A549 (cell line): Measurements from ENCODE around the gene SMR3B. TPM values are rescaled to one million over a fixed set of nuclear protein-coding genes. Genes with fewer than 3 reads are reported as not detected.

Experiments used
- ATAC-seq, 2 experiments: fragments of 200-7000 bp in 1 of 2; fragments of >200 bp in 1 of 2; cut with Nextera tagmentation in 1 of 2; cut with Tn5 transposase in 1 of 2; 3 replicates each; pipeline versions ENCODE4 v1.8.0 to v1.9.1; 2018 to 2020; ENCODE audit warnings: mild to moderate bottlenecking in 1 of 2, moderate library complexity in 1 of 2
- CTCF ChIA-PET: fragments of 300-600 bp; sonication (Branson Sonifier 250); formaldehyde crosslinking; extraction: SDS; loops from one replicate; lab custom pipeline; 2021; ENCODE audit warnings: antibody characterized with exemption, inconsistent platforms; lab: Yijun Ruan, JAX
- POLR2A ChIA-PET: fragments of 350-600 bp; formaldehyde crosslinking; extraction: SDS; loops from one replicate; lab custom pipeline; 2021; ENCODE audit warnings: antibody characterized with exemption, inconsistent platforms; lab: Yijun Ruan, JAX
- DNase-seq, 2 experiments: peaks; one replicate each; pipeline versions ENCODE4 v3.0.0 to v3.0.0-alpha.2; 2011 to 2016; ENCODE audit warnings: low read depth in 1 of 2, low spot score in 1 of 2
- FAIRE-seq: peaks from 2 replicates; lab custom pipeline; 2011; peaks lifted over from hg19 to GRCh38; lab: Jason Lieb, UNC
- H3K27ac ChIP-seq, 2 experiments: fragments of >200 bp; sonication (Bioruptor Twin); formaldehyde crosslinking; 3 replicates each; pipeline ENCODE4 v1.5.1; 2016 to 2017
- H3K4me1 ChIP-seq: fragments of >200 bp; sonication (Bioruptor Twin); formaldehyde crosslinking; 3 replicates; pipeline ENCODE4 v1.6.1; 2016
- H3K4me2 ChIP-seq: fragments of >200 bp; sonication (Bioruptor Twin); formaldehyde crosslinking; 3 replicates; pipeline ENCODE4 v1.6.1; 2016
- H3K4me3 ChIP-seq: fragments of >200 bp; sonication (Bioruptor Twin); formaldehyde crosslinking; 3 replicates; pipeline ENCODE4 v1.5.1; 2016
- H3K9me3 ChIP-seq: fragments of >200 bp; sonication (Bioruptor Twin); formaldehyde crosslinking; 3 replicates; pipeline ENCODE4 v1.6.1; 2016
- ATOH8 ChIP-seq: fragments of 250-450 bp; sonication (Bioruptor Pico); IDR thresholded peaks from 2 replicates; pipeline ENCODE4 v1.5.0; 2020; ENCODE audit warnings: low read depth, mild to moderate bottlenecking, moderate library complexity
- BCL3 ChIP-seq: fragments of >200 bp; sonication (Bioruptor Twin); formaldehyde crosslinking; IDR thresholded peaks from 3 replicates; pipeline ENCODE4 v1.6.1; 2016
- CEBPB ChIP-seq, 2 experiments: fragments of >200 bp in 1 of 2; sonication (Bioruptor Twin) in 1 of 2; formaldehyde crosslinking in 1 of 2; IDR thresholded peaks; 2 replicates each; pipeline ENCODE4 v1.6.1; 2012 to 2016
- CHD2 ChIP-seq: fragments of 150-350 bp; IDR thresholded peaks from 2 replicates; pipeline ENCODE4 v1.6.1; 2014; ENCODE audit warnings: low read length; ENCODE audit not compliant: partially characterized antibody
- CTCF ChIP-seq: fragments of >200 bp; sonication (Bioruptor Twin); formaldehyde crosslinking; IDR thresholded peaks from 3 replicates; pipeline ENCODE4 v1.5.1; 2016
- EHF ChIP-seq: fragments of 250-450 bp; sonication (Bioruptor Pico); IDR thresholded peaks from 2 replicates; pipeline ENCODE4 v1.5.0; 2020; ENCODE audit warnings: mild to moderate bottlenecking
- EHMT2 ChIP-seq: fragments of 200-600 bp; sonication (generic); IDR thresholded peaks from 2 replicates; pipeline ENCODE4 v1.6.1; 2016; ENCODE audit warnings: antibody characterized with exemption, low read depth, mild to moderate bottlenecking, moderate library complexity
- EP300 ChIP-seq, 2 experiments: fragments of >200 bp; sonication (Bioruptor Twin); formaldehyde crosslinking; IDR thresholded peaks; 2 replicates in 1 of 2; 3 replicates in 1 of 2; pipeline ENCODE4 v1.6.1; 2016 to 2017
- ESRRA ChIP-seq: fragments of 150-350 bp; IDR thresholded peaks from 2 replicates; pipeline ENCODE4 v1.6.1; 2014; ENCODE audit warnings: mild to moderate bottlenecking, low read length, borderline replicate concordance
- FOXS1 ChIP-seq: fragments of 250-450 bp; sonication (Bioruptor Pico); IDR thresholded peaks from 2 replicates; pipeline ENCODE4 v1.5.0; 2020; ENCODE audit warnings: mild to moderate bottlenecking, moderate library complexity
- HES2 ChIP-seq: fragments of >200 bp; sonication (Bioruptor Twin); formaldehyde crosslinking; IDR thresholded peaks from 2 replicates; pipeline ENCODE4 v1.6.1; 2016
- HEYL ChIP-seq: fragments of 250-450 bp; sonication (Bioruptor Pico); IDR thresholded peaks from 2 replicates; pipeline ENCODE4 v1.8.0; 2021; ENCODE audit warnings: mild to moderate bottlenecking, moderate library complexity
- HMGXB4 ChIP-seq: fragments of 250-450 bp; sonication (Bioruptor Pico); IDR thresholded peaks from 2 replicates; pipeline ENCODE4 v1.5.0; 2021; ENCODE audit warnings: mild to moderate bottlenecking, moderate library complexity, borderline replicate concordance
- HOXA7 ChIP-seq: fragments of 250-450 bp; sonication (Bioruptor Pico); IDR thresholded peaks from 2 replicates; pipeline ENCODE4 v1.5.0; 2020; ENCODE audit warnings: mild to moderate bottlenecking, moderate library complexity
- JUN ChIP-seq, 2 experiments: fragments of >200 bp; sonication (Bioruptor Twin); formaldehyde crosslinking; IDR thresholded peaks; 2 replicates in 1 of 2; 3 replicates in 1 of 2; pipeline ENCODE4 v1.6.1; 2016 to 2017
- KDM5A ChIP-seq: fragments of 200-600 bp; sonication (generic); IDR thresholded peaks from 2 replicates; pipeline ENCODE4 v1.6.1; 2016; ENCODE audit warnings: antibody characterized with exemption, mild to moderate bottlenecking
- MAZ ChIP-seq: fragments of 150-350 bp; IDR thresholded peaks from 2 replicates; pipeline ENCODE4 v1.6.1; 2014; ENCODE audit warnings: antibody characterized with exemption, low read depth, low read length, borderline replicate concordance
- NFE2L2 ChIP-seq: fragments of 150-350 bp; conservative IDR thresholded peaks from 2 replicates; pipeline ENCODE4 v1.6.1; 2014; ENCODE audit warnings: low read length
- NR3C1 ChIP-seq: fragments of >200 bp; sonication (Bioruptor Twin); formaldehyde crosslinking; IDR thresholded peaks from 3 replicates; pipeline ENCODE4 v1.6.1; 2017
- PBX3 ChIP-seq: IDR thresholded peaks from 2 replicates; pipeline ENCODE4 v1.6.1; 2012
- PHF8 ChIP-seq: fragments of 200-600 bp; sonication (generic); IDR thresholded peaks from 2 replicates; pipeline ENCODE4 v1.6.1; 2016; ENCODE audit warnings: low read depth, mild to moderate bottlenecking, antibody characterized with exemption, moderate library complexity, borderline replicate concordance
- RAD21 ChIP-seq, 2 experiments: fragments of >200 bp in 1 of 2; sonication (Bioruptor Twin) in 1 of 2; formaldehyde crosslinking in 1 of 2; IDR thresholded peaks in 1 of 2; conservative IDR thresholded peaks in 1 of 2; 2 replicates in 1 of 2; 3 replicates in 1 of 2; pipeline ENCODE4 v1.6.1; 2012 to 2018; ENCODE audit warnings: inconsistent platforms in 1 of 2
- RCOR1 ChIP-seq: fragments of 150-350 bp; IDR thresholded peaks from 2 replicates; pipeline ENCODE4 v1.6.1; 2014; ENCODE audit warnings: antibody characterized with exemption, low read length, low read depth
- SMC3 ChIP-seq: fragments of >200 bp; sonication (Bioruptor Twin); formaldehyde crosslinking; IDR thresholded peaks from 3 replicates; pipeline ENCODE4 v1.6.1; 2018; ENCODE audit warnings: inconsistent platforms
- TFCP2L1 ChIP-seq: fragments of 250-450 bp; sonication (Bioruptor Pico); IDR thresholded peaks from 2 replicates; pipeline ENCODE4 v1.5.0; 2021; ENCODE audit warnings: mild to moderate bottlenecking
- TP53 ChIP-seq: fragments of 250-450 bp; sonication (Bioruptor Pico); IDR thresholded peaks from 2 replicates; pipeline ENCODE4 v1.5.0; 2021; ENCODE audit warnings: mild to moderate bottlenecking, moderate library complexity
- ZC3H11A ChIP-seq: fragments of 450-650 bp; IDR thresholded peaks from 2 replicates; pipeline ENCODE4 v1.6.1; 2014; ENCODE audit warnings: antibody characterized with exemption, mild to moderate bottlenecking
- ZFP36 ChIP-seq: fragments of 450-650 bp; IDR thresholded peaks from 2 replicates; pipeline ENCODE4 v1.6.1; 2014; ENCODE audit warnings: borderline replicate concordance; ENCODE audit not compliant: partially characterized antibody
- ZSCAN20 ChIP-seq: fragments of 250-450 bp; sonication (Bioruptor Pico); IDR thresholded peaks from 2 replicates; pipeline ENCODE4 v1.8.0; 2022; ENCODE audit warnings: mild to moderate bottlenecking, moderate library complexity
- WGBS: methylation state at CpG from one replicate; pipeline ENCODE4 v1.1.6; 2017; ENCODE audit errors: missing lambda C conversion rate; 5-methylcytosine and 5-hydroxymethylcytosine counted together
- polyA plus RNA-seq, 4 experiments: library from polyadenylated mRNA; depleted of rRNA in 3 of 4; stranded (reverse); fragments of >200 nt; fragmentation: RNase III in 1 of 4; extraction: RNeasy Plus Mini Kit Qiagen cat#74134 plus additional on column Dnase treatment in 1 of 4; gene quantifications; 2 replicates in 3 of 4; 3 replicates in 1 of 4; pipeline ENCODE4 v1.2.3, GENCODE V29; 2011 to 2017

Gene SMR3B
- polyA plus RNA-seq, 2 of the 4 experiments (the other 2 are of a cell fraction), result not detected

- ATAC-seq, result no peak
- CTCF ChIA-PET, result no interaction called here
- DNase-seq, result no peak
- Histone ChIP-seq H3K9me3 (no peaks in the 10 kb centered on the region), H3K4me3 (no peak overlapping the region), H3K4me2 (no peak overlapping the region), H3K4me1 (no peaks in the 10 kb centered on the region), H3K27ac (no peak overlapping the region)
- WGBS, result 16% methylated on average over 3 of the region's 3 CpGs
- POLR2A ChIA-PET, result no interaction called here
- TF ChIP-seq RCOR1 (no peak), TP53 (CRISPR knock-in tag) (no peak), HEYL (no peak), ZFP36 (no peak), TFCP2L1 (no peak), HMGXB4 (CRISPR knock-in tag) (no peak), ZC3H11A (no peak), SMC3 (no peak), CEBPB (IDR thresholded peaks at IDR 0.05) (no peak), EHF (CRISPR knock-in tag) (no peak)
- FAIRE-seq, result no peak
Observed at GRCh38 chr4:70380578-70380977, 2.4 kb upstream of the SMR3B start.

- FAIRE-seq, result no peak
- H3K27ac ChIP-seq, result no peak overlapping the region
- H3K4me3 ChIP-seq, result no peak overlapping the region
- H3K9me3 ChIP-seq, result no peaks in the 10 kb centered on the region
- no peak for ATAC-seq
- no peaks in the 10 kb centered on the region for H3K4me1 ChIP-seq
- no peak for TF ChIP-seq ESRRA
- TF ChIP-seq HOXA7 (CRISPR knock-in tag), result no peak
- no peak for TF ChIP-seq EHF (CRISPR knock-in tag)
- TF ChIP-seq PBX3, result no peak
- TF ChIP-seq ZSCAN20 (CRISPR knock-in tag), result no peak
- no peak for TF ChIP-seq EP300 (IDR thresholded peaks at IDR 0.05)
- no peak for TF ChIP-seq PHF8
- TF ChIP-seq SMC3, result no peak
- no peak for TF ChIP-seq ATOH8 (CRISPR knock-in tag)
- no peak for TF ChIP-seq RCOR1
- no peak for TF ChIP-seq BCL3
- WGBS, result 5% methylated on average over 2 of the region's 2 CpGs
- CTCF ChIA-PET, result no interaction called here
- no peak for DNase-seq
- POLR2A ChIA-PET, result no interaction called here
- H3K4me2 ChIP-seq, result no peak overlapping the region
Observed at GRCh38 chr4:70392057-70392776, 9.3 kb downstream of the SMR3B start.

GRCh38 chr4:70397580-70397979 is 14.6 kb downstream of the SMR3B start, which contains the start of gene OPRPN:
OPRPN (plus strand) TSS chr4:70397940; CDS start chr4:70399286, 1,346 bp downstream.
- ATAC-seq, result no peak
- POLR2A ChIA-PET, result no interaction called here
- no peak for TF ChIP-seq MAZ
- TF ChIP-seq NFE2L2, result no peak
- TF ChIP-seq FOXS1 (CRISPR knock-in tag), result no peak
- TF ChIP-seq HES2, result no peak
- no peak for TF ChIP-seq EHMT2
- no peak for TF ChIP-seq RAD21 (conservative IDR thresholded peaks at IDR 0.05 in 1 of 2, IDR thresholded peaks at IDR 0.05 in 1 of 2)
- no peak for TF ChIP-seq KDM5A
- TF ChIP-seq JUN (IDR thresholded peaks at IDR 0.05), result no peak
- no peak for TF ChIP-seq CTCF
- TF ChIP-seq CHD2, result no peak
- TF ChIP-seq NR3C1, result no peak

More at GRCh38 chr4:70397580-70397979, 14.6 kb downstream of the SMR3B start, which contains the start of gene OPRPN:
- CTCF ChIA-PET, result no interaction called here
- no peaks in the 10 kb centered on the region for H3K4me1 ChIP-seq
- DNase-seq (no peak), FAIRE-seq (no peak)
- no peaks in the 10 kb centered on the region for H3K9me3 ChIP-seq
- no peak within 1 kb of the TSS for H3K4me3 ChIP-seq
- H3K27ac ChIP-seq, result no peak within 1 kb of the TSS
- no peak within 1 kb of the TSS for H3K4me2 ChIP-seq
